Left ventricle myocardium inferior (tissue), 1 donor: ENCODE results near the gene TFF3. TPM values are rescaled to one million over a fixed set of nuclear protein-coding genes. Genes with fewer than 3 reads are reported as not detected.

Experiments used
- DNase-seq: peaks from one replicate; pipeline ENCODE4 v3.0.0-alpha.2; 2020
- H3K27ac ChIP-seq: fragments of 200-600 bp; replicated peaks from 2 replicates; pipeline ENCODE4 v1.8.0; 2021
- H3K27me3 ChIP-seq: fragments of 200-600 bp; 2 replicates; pipeline ENCODE4 v1.8.0; 2021; ENCODE audit warnings: low read depth
- H3K36me3 ChIP-seq: fragments of 200-600 bp; 2 replicates; pipeline ENCODE4 v1.8.0; 2021
- H3K4me1 ChIP-seq: fragments of 200-600 bp; 2 replicates; pipeline ENCODE4 v1.8.0; 2021
- H3K4me3 ChIP-seq: fragments of 200-600 bp; 2 replicates; pipeline ENCODE4 v1.8.0; 2021; ENCODE audit warnings: mild to moderate bottlenecking, moderate library complexity
- H3K9me3 ChIP-seq: fragments of 200-600 bp; replicated peaks from 2 replicates; pipeline ENCODE4 v1.8.0; 2021
- intact Hi-C: fragments of 100-400 bp; cut with micrococcal nuclease; formaldehyde crosslinking; loops from one replicate; pipeline ENCODE4 v1.11.0; 2022
- total RNA-seq: library from RNA; stranded (reverse); fragmentation: NEBNext Ultra II Directional; extraction: Animal tissue kit (Norgen Biotek cat#: 25700); gene quantifications from one replicate; pipeline ENCODE4 v1.2.1, GENCODE V29; 2021
- TF ChIP-seq, protein P1 (sequence below): fragments of 200-600 bp; IDR thresholded peaks from 2 replicates; pipeline ENCODE4 v1.8.0; 2021; ENCODE audit warnings: antibody characterized with exemption, mild to moderate bottlenecking, borderline replicate concordance
- donor health status: DM: no; HTN: yes; CAD: no; lungs with severe emphysema.

TFF3 gene
- total RNA-seq, 1 donor from 2014 or later: 2.9 TPM

- peak; percentile 43 for DNase-seq
Observed at GRCh38 chr21:42289926-42290325, 25.3 kb downstream of the TFF3 start.

GRCh38 chr21:42288962-42289361, 26.2 kb downstream of the TFF3 start:
- Histone ChIP-seq H3K27ac (no peak overlapping the region), H3K36me3 (peaks cover 78% of the 10 kb centered on the region), H3K27me3 (no peaks in the 10 kb centered on the region), H3K9me3 (peaks cover 4% of the 10 kb centered on the region), H3K4me3 (no peak overlapping the region), H3K4me1 (no peaks in the 10 kb centered on the region)
- TF ChIP-seq, protein P1, sequence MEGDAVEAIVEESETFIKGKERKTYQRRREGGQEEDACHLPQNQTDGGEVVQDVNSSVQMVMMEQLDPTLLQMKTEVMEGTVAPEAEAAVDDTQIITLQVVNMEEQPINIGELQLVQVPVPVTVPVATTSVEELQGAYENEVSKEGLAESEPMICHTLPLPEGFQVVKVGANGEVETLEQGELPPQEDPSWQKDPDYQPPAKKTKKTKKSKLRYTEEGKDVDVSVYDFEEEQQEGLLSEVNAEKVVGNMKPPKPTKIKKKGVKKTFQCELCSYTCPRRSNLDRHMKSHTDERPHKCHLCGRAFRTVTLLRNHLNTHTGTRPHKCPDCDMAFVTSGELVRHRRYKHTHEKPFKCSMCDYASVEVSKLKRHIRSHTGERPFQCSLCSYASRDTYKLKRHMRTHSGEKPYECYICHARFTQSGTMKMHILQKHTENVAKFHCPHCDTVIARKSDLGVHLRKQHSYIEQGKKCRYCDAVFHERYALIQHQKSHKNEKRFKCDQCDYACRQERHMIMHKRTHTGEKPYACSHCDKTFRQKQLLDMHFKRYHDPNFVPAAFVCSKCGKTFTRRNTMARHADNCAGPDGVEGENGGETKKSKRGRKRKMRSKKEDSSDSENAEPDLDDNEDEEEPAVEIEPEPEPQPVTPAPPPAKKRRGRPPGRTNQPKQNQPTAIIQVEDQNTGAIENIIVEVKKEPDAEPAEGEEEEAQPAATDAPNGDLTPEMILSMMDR: no peak
- intact Hi-C loops: no loop called here
- DNase-seq: no peak

More at GRCh38 chr21:42289926-42290325, 25.3 kb downstream of the TFF3 start:
- TF ChIP-seq, protein P1: no peak
- Histone ChIP-seq H3K4me1 (no peaks in the 10 kb centered on the region), H3K27me3 (no peaks in the 10 kb centered on the region), H3K4me3 (no peak overlapping the region), H3K9me3 (peaks cover 4% of the 10 kb centered on the region), H3K27ac (no peak overlapping the region), H3K36me3 (peaks cover 80% of the 10 kb centered on the region)
- intact Hi-C loops: no loop called here

- no peak for DNase-seq
- Histone ChIP-seq H3K4me3 (no peak overlapping the region), H3K9me3 (peaks cover 4% of the 10 kb centered on the region), H3K27me3 (no peaks in the 10 kb centered on the region), H3K36me3 (peaks cover 88% of the 10 kb centered on the region), H3K27ac (no peak overlapping the region), H3K4me1 (no peaks in the 10 kb centered on the region)
- TF ChIP-seq, protein P1: no peak
- intact Hi-C loops: no loop called here
Observed at GRCh38 chr21:42287193-42288083, 27.8 kb downstream of the TFF3 start.

- intact Hi-C loops: no loop called here
- H3K27me3 ChIP-seq: no peaks in the 10 kb centered on the region
- no peak overlapping the region for H3K4me3 ChIP-seq
- TF ChIP-seq, protein P1: no peak
- no peak overlapping the region for H3K27ac ChIP-seq
- H3K4me1 ChIP-seq: no peaks in the 10 kb centered on the region
- H3K36me3 ChIP-seq: peaks cover 87% of the 10 kb centered on the region
- no peak for DNase-seq
- H3K9me3 ChIP-seq: peaks cover 4% of the 10 kb centered on the region
Observed at GRCh38 chr21:42286416-42286815, 28.8 kb downstream of the TFF3 start.

- peaks cover 81% of the 10 kb centered on the region for H3K36me3 ChIP-seq
- H3K9me3 ChIP-seq: peaks cover 4% of the 10 kb centered on the region
- TF ChIP-seq, protein P1: no peak
Observed at GRCh38 chr21:42285569-42286245, 29.5 kb downstream of the TFF3 start.

More at GRCh38 chr21:42285569-42286245, 29.5 kb downstream of the TFF3 start:
- intact Hi-C loops: no loop called here
- no peaks in the 10 kb centered on the region for H3K27me3 ChIP-seq
- no peak for DNase-seq
- H3K4me1 ChIP-seq: no peaks in the 10 kb centered on the region
- no peak overlapping the region for H3K4me3 ChIP-seq
- no peak overlapping the region for H3K27ac ChIP-seq
